Measurements from ENCODE around the gene SPG11. TPM values are rescaled to one million over a fixed set of nuclear protein-coding genes. Genes with fewer than 3 reads are reported as not detected.

The SPG11 gene
- total and polyA plus RNA-seq, 9 of the 15 experiments (the other 6 are each of a cell fraction or from before 2014, with no cell fraction given), result 23.3 to 71.2 (median 45.6) TPM

DNA sequence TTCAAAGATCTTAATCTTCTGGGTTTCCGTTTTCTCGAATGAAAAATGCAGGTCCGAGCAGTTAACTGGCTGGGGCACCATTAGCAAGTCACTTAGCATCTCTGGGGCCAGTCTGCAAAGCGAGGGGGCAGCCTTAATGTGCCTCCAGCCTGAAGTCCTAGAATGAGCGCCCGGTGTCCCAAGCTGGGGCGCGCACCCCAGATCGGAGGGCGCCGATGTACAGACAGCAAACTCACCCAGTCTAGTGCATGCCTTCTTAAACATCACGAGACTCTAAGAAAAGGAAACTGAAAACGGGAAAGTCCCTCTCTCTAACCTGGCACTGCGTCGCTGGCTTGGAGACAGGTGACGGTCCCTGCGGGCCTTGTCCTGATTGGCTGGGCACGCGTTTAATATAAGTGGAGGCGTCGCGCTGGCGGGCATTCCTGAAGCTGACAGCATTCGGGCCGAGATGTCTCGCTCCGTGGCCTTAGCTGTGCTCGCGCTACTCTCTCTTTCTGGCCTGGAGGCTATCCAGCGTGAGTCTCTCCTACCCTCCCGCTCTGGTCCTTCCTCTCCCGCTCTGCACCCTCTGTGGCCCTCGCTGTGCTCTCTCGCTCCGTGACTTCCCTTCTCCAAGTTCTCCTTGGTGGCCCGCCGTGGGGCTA, 47.8 kb upstream of the SPG11 start, which contains the start of the genes B2M and PATL2 (continued):
- TF ChIP-seq, protein P1, sequence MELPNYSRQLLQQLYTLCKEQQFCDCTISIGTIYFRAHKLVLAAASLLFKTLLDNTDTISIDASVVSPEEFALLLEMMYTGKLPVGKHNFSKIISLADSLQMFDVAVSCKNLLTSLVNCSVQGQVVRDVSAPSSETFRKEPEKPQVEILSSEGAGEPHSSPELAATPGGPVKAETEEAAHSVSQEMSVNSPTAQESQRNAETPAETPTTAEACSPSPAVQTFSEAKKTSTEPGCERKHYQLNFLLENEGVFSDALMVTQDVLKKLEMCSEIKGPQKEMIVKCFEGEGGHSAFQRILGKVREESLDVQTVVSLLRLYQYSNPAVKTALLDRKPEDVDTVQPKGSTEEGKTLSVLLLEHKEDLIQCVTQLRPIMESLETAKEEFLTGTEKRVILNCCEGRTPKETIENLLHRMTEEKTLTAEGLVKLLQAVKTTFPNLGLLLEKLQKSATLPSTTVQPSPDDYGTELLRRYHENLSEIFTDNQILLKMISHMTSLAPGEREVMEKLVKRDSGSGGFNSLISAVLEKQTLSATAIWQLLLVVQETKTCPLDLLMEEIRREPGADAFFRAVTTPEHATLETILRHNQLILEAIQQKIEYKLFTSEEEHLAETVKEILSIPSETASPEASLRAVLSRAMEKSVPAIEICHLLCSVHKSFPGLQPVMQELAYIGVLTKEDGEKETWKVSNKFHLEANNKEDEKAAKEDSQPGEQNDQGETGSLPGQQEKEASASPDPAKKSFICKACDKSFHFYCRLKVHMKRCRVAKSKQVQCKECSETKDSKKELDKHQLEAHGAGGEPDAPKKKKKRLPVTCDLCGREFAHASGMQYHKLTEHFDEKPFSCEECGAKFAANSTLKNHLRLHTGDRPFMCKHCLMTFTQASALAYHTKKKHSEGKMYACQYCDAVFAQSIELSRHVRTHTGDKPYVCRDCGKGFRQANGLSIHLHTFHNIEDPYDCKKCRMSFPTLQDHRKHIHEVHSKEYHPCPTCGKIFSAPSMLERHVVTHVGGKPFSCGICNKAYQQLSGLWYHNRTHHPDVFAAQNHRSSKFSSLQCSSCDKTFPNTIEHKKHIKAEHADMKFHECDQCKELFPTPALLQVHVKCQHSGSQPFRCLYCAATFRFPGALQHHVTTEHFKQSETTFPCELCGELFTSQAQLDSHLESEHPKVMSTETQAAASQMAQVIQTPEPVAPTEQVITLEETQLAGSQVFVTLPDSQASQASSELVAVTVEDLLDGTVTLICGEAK (IDR thresholded peaks at IDR 0.05), result peak; percentile 45; the same call in 1 of the 2 replicates
- TF ChIP-seq, protein P1 (CRISPR knock-in tag; IDR thresholded peaks at IDR 0.05), result no peak
- TF ChIP-seq FUS (optimal IDR thresholded peaks at IDR 0.05; ENCODE audit: low read depth, low read length), result no peak
- TF ChIP-seq ZNF23 (CRISPR knock-in tag; IDR thresholded peaks at IDR 0.05), result no peak
- peak in 1 of 2 experiments; percentile 53; a peak in 2 of 4 replicates for TF ChIP-seq MAZ (CRISPR knock-in tag; conservative IDR thresholded peaks at IDR 0.05 in 1 of 2, IDR thresholded peaks at IDR 0.05 in 1 of 2)
- TF ChIP-seq, protein P2, sequence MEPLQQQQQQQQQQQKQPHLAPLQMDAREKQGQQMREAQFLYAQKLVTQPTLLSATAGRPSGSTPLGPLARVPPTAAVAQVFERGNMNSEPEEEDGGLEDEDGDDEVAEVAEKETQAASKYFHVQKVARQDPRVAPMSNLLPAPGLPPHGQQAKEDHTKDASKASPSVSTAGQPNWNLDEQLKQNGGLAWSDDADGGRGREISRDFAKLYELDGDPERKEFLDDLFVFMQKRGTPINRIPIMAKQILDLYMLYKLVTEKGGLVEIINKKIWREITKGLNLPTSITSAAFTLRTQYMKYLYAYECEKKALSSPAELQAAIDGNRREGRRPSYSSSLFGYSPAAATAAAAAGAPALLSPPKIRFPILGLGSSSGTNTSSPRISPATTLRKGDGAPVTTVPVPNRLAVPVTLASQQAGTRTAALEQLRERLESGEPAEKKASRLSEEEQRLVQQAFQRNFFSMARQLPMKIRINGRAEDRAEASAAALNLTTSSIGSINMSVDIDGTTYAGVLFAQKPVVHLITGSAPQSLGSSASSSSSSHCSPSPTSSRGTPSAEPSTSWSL (CRISPR knock-in tag; IDR thresholded peaks at IDR 0.05; ENCODE audit: borderline replicate concordance), result no peak
- TF ChIP-seq ZNF124 (CRISPR knock-in tag; IDR thresholded peaks at IDR 0.05), result no peak
- no peak for TF ChIP-seq ZC3H11A (IDR thresholded peaks at IDR 0.05; ENCODE audit: low read depth, low read length)
- TF ChIP-seq STAG1 (CRISPR knock-in tag; IDR thresholded peaks at IDR 0.05; ENCODE audit: borderline replicate concordance), result no peak
- no peak for TF ChIP-seq ZNF584 (CRISPR knock-in tag; IDR thresholded peaks at IDR 0.05; ENCODE audit: low read depth)
- TF ChIP-seq, protein P3, sequence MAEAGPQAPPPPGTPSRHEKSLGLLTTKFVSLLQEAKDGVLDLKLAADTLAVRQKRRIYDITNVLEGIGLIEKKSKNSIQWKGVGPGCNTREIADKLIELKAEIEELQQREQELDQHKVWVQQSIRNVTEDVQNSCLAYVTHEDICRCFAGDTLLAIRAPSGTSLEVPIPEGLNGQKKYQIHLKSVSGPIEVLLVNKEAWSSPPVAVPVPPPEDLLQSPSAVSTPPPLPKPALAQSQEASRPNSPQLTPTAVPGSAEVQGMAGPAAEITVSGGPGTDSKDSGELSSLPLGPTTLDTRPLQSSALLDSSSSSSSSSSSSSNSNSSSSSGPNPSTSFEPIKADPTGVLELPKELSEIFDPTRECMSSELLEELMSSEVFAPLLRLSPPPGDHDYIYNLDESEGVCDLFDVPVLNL (CRISPR knock-in tag; IDR thresholded peaks at IDR 0.05; ENCODE audit: low read depth), result no peak
- peak; percentile 88 for TF ChIP-seq TAF9B (IDR thresholded peaks at IDR 0.05; ENCODE audit: partially characterized antibody)
- TF ChIP-seq BHLHE40 (IDR thresholded peaks at IDR 0.05; ENCODE audit: low read length), result peak; percentile 92
- TF ChIP-seq EP300 (IDR thresholded peaks at IDR 0.05; ENCODE audit: low read length), result no peak
- no peak for TF ChIP-seq ZNF699 (CRISPR knock-in tag; IDR thresholded peaks at IDR 0.05; ENCODE audit: insufficient replicate concordance)
- no peak for TF ChIP-seq SIRT6 (IDR thresholded peaks at IDR 0.05; ENCODE audit: low read depth, low read length)
- TF ChIP-seq ZFP1 (CRISPR knock-in tag; IDR thresholded peaks at IDR 0.05), result no peak
- TF ChIP-seq LEF1 (IDR thresholded peaks at IDR 0.05), result no peak

All from K562 (cell line).